ENCODE measurements around the gene DGKG. TPM values are rescaled to one million over a fixed set of nuclear protein-coding genes. Genes with fewer than 3 reads are reported as not detected.

The DGKG gene
- total RNA-seq, 4 donors from 2014 or later: 1.2 to 13.7 (median 2.1) TPM

DNA sequence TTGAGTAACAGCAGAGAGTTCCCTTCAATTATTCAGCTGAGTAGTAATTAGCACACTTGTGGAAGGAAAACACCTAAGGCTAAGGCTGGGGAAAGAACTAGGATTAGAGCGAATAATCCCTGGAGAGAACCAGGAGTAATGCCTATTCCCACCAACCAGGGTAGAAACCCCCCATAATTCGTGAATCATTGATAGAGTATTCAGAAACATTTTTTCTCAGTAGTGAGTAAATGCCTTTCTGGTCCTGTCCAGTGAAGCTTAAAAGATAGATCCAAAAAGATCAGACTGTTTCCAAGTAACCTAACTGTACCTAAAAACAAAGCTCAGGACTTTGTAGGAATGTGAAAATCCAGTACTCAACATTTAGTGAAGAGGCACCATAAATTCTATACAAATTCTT lies 71.2 kb downstream of the DGKG start:
- WGBS, 2 donors: 71 to 81% methylated on average over 2 of the region's 2 CpGs
- TF ChIP-seq POLR2A (IDR thresholded peaks at IDR 0.05) (no peak), CTCF (IDR thresholded peaks at IDR 0.05) (no peak)
- Histone ChIP-seq H3K36me3 (no peaks in the 10 kb centered on the region), H3K27ac (no peak overlapping the region), H3K27me3 (no peaks in the 10 kb centered on the region), H3K4me3 (no peak overlapping the region), H3K4me1 (peaks cover 4 to 13% (median 5%) of the 10 kb centered on the region in 3 donors), H3K9me3 (no peaks in the 10 kb centered on the region)
- no peak for DNase-seq
- intact Hi-C loops (cut with DNase I): no loop called here

GRCh38 chr3:186287711-186288110 lies 74.3 kb downstream of the DGKG start:
- Histone ChIP-seq H3K36me3 (no peaks in the 10 kb centered on the region), H3K9me3 (no peaks in the 10 kb centered on the region), H3K27me3 (no peaks in the 10 kb centered on the region), H3K4me3 (no peak overlapping the region), H3K27ac (no peak overlapping the region), H3K4me1 (peaks cover 4 to 13% (median 5%) of the 10 kb centered on the region in 3 donors)
- TF ChIP-seq POLR2A (IDR thresholded peaks at IDR 0.05): no peak
- TF ChIP-seq CTCF (IDR thresholded peaks at IDR 0.05): no peak
- DNase-seq: no peak
- intact Hi-C loops (cut with DNase I): no loop called here

DNA sequence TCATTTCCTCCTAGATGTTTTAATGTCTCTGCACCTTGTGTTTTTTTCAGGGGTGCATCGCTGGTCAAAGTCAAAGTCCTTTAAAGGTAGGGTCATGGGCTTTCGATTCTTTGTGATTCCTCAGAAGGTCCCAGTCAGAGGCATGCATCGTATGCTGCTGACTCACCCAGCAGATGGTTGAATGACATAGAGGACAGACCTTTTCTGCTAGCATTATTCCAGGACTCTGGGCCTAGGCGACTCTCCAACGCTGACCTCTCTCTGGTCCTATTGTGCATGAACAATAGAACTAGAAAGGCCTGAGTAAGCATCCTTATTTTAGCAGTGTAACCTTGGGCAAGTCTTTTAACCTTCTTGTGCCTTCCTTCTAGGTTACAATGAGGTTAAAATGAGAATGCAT lies 75.9 kb downstream of the DGKG start:
- Histone ChIP-seq H3K27ac (no peak overlapping the region), H3K9me3 (no peaks in the 10 kb centered on the region), H3K4me3 (no peak overlapping the region), H3K27me3 (no peaks in the 10 kb centered on the region), H3K36me3 (no peaks in the 10 kb centered on the region), H3K4me1 (peaks cover 4 to 13% (median 5%) of the 10 kb centered on the region in 3 donors)
- no peak for DNase-seq
- intact Hi-C loops (cut with DNase I): no loop called here
- TF ChIP-seq POLR2A (IDR thresholded peaks at IDR 0.05): no peak
- no peak for TF ChIP-seq CTCF (IDR thresholded peaks at IDR 0.05)
- WGBS, 2 donors: 78 to 84% methylated on average over 4 to 5 of the region's 5 CpGs

DNA sequence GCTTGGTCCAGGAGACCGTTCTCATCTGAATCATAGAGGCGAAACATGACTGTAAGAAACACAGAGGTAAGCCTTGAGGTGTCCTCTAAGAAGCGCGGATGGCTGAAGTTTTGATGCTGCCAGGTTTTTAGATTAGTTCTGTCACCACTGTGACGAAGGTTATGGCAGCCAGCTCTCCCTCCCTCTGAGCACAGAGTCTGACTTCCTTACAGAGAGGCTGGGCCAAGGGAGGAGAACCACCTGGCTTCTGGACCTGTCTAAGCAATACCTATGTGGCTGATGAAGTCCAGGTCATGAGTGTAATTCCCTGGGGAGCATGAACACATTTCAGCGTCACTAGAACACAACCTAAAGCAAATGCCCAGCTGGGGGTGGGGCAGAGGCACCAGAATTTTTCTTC lies 77.4 kb downstream of the DGKG start:
- no peak for DNase-seq
- no peaks in the 10 kb centered on the region for H3K27me3 ChIP-seq
- no peak overlapping the region for H3K4me3 ChIP-seq
- intact Hi-C loops (cut with DNase I): no loop called here
- H3K9me3 ChIP-seq: no peaks in the 10 kb centered on the region
- H3K36me3 ChIP-seq: no peaks in the 10 kb centered on the region
- WGBS, 2 donors: 87 to 97% methylated on average over 5 of the region's 6 CpGs
- no peak overlapping the region for H3K27ac ChIP-seq
- H3K4me1 ChIP-seq: peaks cover 4 to 16% (median 5%) of the 10 kb centered on the region in 3 donors
- TF ChIP-seq CTCF (IDR thresholded peaks at IDR 0.05) (no peak), POLR2A (IDR thresholded peaks at IDR 0.05) (no peak)

DNA sequence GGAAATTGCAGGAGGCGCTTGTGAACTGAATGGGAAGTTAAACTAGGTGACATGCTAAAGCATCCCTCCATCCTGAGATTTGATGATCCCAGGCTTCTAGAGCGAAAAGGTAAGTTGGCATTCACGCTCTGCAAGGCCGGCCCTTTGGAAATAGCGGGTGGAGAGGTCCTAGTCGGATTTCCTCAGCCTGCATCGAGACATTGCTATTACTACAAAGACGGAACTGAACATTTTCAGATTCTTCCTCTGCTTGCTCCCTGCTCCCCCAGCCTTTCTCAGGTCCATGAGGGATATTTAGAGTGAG lies 77.7 kb downstream of the DGKG start:
- H3K27me3 ChIP-seq: no peaks in the 10 kb centered on the region
- H3K36me3 ChIP-seq: no peaks in the 10 kb centered on the region
- H3K27ac ChIP-seq: no peak overlapping the region
- 79 to 93% methylated on average over 3 to 8 of the region's 8 CpGs for WGBS, 2 donors
- intact Hi-C loops (cut with DNase I): no loop called here
- no peak for DNase-seq
- TF ChIP-seq CTCF (IDR thresholded peaks at IDR 0.05) (no peak), POLR2A (IDR thresholded peaks at IDR 0.05) (no peak)
- peaks cover 4 to 16% (median 5%) of the 10 kb centered on the region in 3 donors for H3K4me1 ChIP-seq
- no peak overlapping the region for H3K4me3 ChIP-seq
- H3K9me3 ChIP-seq: no peaks in the 10 kb centered on the region
